NK-92 treated with Interleukin-12 subunit alpha and Interleukin-12 subunit beta, amount 100 ng/mL, for 24 hours (cell line): ENCODE results near the gene WWTR1.

Source experiments
- DNase-seq: peaks from one replicate; lab custom pipeline; 2025; lab: John Stamatoyannopoulos, UW

WWTR1 gene

DNA sequence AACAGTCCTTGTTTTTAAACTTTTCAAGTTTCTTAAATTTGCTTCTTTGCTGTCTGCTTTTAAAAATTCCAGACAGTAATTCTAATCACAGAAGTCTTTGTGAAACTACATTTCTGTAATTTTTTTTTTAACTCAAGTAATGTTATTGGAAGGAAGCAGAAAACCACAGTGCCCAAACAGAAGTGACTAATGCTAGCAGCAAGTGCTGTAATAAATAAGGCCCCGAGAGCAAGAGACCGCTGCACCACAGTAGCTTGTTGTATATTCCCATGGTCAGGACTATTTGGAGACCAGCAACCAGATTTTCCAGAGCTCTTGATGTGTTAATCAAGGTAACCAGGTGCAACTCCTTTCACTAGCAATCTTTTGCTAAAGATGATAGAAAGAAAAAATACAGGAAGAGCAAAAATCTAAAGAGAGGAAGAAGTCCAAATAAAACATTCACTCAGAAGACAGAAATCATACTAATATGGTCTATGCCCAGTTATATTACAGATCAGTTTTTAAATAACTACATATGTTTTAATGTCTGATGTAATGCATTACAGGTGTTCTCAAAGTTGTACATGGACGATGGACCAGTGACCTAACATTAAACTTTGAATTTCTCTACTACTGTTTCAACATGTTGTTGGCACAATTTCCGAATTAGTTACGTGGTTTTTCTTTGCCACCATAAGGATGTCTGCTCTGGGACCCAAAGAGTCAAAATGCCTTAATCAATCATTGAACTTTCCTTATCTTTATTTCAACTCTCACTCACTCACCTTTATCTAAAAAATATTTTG lies 36.4 kb downstream of the WWTR1 start:
- DNase-seq = peak; percentile 33

DNA sequence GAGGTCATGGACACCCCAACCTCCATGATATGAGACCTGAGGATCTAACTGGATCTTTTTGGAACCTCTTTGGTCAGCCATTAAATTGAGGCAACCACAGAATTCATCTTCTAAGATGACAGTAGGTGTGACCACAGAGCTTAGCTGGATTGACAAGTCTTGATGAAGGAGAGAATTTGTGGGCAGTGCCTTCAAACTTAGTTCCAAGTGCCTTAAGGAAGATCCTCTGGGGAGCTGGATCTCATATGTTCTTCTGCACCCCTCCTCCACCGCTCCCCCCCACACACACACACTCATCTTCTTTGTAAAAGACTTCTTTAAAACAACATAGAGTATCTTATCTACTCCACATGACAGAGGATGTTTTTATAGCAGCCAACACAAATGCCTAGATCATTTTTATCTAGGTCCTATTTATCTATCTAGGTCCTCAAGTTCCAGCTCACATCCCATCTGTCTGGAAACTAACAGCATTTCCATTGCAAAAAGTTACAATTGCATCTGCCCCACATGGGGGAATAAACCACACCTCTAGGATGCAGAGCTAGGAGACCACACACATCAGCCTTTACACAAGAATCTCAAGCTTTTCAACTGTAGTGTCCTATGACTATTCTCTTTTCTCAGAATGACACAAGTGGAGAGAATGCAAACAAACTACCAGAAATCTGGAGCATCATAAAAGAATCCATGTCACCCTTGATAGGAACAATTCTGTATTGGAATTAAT lies 37.4 kb downstream of the WWTR1 start:
- DNase-seq = no peak

DNA sequence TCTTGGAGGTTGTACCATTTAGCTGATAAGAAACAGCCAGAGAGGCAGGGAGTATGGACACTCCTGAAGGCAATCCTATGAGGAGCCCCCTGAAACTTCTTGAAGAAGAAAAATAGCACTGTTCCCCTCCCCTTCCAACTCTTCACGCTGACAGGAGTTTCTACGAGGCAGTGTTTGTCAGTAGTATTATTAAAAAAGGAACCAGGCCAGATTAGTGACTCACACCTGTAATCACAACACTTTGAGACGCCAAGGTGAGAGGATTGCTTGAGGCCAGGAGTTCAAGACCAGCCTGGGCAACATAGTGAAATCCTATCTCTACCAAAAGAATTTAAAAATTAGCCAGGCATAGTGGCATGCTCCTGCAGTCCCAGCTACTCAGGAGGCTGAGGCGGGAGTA lies 38.7 kb downstream of the WWTR1 start:
- no peak for DNase-seq

DNA sequence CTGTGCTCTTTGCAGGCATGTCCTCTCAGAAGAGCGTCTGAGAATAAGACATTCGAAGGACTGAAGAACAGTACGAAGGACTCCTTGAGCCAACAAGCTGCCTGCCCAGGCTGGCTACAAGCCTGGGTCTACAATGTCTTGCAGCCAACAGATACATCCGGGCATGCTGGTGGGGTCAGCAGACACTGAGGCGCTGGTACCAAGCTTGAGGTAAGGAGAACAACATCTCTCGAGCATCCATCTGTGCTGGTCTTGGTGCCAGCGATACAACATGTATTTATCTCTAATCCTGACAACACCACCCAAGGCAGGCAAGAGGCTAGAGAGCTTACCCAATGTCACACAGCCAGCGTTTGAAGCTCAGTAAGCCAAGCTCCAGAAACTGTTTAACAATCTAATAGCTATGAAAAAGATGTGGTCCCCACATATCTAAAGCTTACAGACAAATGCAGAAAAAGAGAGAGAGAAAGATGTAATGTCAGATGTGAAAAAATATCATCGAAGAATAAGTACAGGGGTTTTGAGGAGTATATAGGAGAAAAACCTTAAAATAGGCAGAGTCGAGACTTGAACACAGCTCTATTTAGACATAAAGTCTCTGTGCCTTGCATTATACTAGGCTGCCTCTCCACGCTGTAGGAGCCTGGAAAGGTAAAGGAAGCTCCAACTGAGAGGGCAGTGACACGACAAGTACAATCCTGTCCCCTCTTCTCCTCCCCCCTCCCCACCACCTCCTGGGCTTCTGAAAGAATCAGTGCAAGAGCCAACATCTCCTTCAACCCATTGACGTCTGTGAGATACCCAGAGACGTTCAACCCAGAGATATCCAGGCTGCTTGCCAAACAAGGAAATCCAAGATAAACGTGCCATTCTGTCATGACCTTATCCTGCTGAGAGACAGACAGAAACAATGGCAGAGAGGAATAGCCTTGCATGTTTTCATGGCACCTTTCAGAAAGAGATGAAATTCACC lies 39.4 kb downstream of the WWTR1 start:
- DNase-seq = no peak

DNA sequence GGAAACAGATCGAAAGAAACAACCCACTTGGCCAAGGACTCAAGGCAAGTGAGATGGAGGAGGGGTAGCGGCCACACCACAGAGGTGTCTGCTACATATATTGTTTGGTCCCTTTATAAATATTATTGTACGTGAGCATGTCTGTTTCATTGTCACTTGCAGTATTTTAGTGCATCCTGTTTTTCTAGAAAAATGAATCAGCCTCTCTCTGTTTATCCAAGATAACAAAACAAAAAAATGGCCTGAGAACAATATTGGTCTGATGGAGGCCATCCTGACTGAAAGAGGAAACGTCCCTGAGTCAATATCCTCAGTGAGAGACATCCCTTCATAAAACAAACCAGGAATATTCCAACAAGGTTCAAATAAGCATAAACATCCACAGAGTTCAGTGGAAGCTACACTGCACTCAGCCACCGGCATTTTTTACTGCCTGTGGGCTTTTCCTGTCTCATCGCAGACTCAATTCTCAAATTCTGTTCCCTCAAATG lies 42.0 kb downstream of the WWTR1 start:
- no peak for DNase-seq

- no peak for DNase-seq
These were observed 43.8 kb downstream of the WWTR1 start for GRCh38 chr3:149613988-149614387.

GRCh38 chr3:149612456-149612855 lies 45.4 kb downstream of the WWTR1 start:
- no peak for DNase-seq

GRCh38 chr3:149611149-149611548 lies 46.7 kb downstream of the WWTR1 start:
- no peak for DNase-seq

DNA sequence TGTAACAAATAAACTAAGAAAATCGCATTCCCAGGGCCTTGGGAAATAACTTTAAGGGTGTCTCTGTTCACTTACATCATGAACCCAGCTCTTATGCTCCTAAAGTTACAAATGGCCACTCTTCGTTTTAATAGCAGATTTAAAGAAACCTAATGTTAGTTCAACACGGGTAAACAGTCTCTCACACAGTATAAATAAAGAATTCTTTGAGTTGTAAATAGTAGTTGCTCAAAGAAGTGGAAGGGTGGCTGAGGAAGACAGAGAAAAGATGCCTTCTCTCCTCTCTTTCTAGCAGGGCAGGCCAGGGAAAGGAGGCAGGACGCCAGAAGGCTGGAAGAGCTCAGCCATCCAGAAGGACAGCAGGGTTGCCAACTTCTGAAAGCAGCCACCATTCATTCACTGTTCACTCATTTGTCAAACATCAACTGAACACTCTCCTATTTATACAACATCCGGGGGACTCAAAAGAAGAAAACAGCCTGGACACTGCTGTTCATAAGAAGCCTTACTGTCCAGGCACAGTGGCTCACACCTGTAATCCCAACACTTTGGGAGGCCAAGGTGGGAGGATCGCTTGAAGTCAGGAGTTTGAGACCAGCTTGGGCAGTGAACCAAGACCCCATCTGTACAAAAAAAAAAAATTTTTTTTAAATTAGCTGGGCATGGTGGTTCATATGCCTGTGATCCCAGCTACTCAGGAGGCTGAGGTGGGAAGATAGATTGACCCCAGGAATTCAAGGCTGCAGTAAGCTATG lies 47.3 kb downstream of the WWTR1 start:
- DNase-seq = no peak

GRCh38 chr3:149609595-149609994 lies 48.2 kb downstream of the WWTR1 start:
- no peak for DNase-seq

DNA sequence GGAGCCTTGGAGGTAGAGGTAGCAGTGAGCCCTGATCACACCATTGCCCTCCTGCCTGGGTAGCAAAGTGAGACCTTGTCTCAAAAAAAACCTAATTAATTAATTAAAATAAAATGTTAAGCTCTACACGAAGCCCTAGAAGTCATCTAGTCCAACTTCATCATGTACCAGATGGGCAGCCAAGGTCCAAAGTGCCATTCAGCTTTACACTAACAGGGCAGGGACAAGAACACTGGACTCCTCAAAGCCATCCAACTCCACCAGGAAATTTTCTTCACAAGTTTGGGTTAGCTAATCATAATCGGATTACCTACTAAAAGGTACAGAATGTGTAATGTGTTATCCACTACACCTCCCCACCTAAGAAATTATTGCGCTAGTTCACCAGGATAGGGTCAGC lies 48.8 kb downstream of the WWTR1 start:
- no peak for DNase-seq

DNA sequence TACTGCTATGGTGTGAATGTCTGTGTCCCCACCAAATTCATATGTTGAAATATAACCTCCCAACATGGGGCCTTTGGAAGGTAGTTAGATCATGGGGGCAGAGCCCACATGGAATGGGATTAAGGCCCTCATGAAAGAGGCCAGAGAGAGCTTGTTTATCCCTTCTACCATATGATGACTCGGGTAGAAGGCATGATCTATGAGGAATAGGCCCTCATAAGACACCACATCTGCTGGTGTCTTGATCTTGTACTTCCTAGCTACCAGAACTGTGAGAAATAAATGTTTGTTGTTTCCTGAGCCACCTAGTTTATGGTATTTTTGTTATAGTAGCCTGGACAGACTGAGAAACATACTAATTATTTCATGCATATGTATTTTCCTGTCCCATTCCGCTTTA lies 51.9 kb downstream of the WWTR1 start:
- no peak for DNase-seq

- no peak for DNase-seq
These were observed 53.5 kb downstream of the WWTR1 start for GRCh38 chr3:149604125-149604875.

- no peak for DNase-seq
These were observed 54.4 kb downstream of the WWTR1 start for GRCh38 chr3:149603126-149604074.

DNA sequence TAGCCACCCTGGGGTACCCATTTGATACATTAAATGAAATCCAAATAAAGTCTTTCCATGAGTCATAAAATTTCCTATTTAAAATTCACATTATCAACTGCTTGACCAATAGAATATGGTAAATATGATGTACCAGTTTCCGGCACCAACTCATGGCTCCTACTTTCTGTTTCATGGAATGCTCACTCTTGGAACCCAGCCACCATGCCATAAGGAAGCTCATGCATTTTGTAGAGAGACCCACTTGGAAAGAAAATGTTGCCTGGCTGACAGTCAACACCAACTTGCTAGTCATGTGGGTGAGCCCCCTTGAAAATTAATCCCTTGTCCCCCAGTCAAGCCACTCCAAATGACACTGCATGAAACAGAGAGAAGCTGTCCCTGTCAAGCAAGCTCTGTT lies 57.2 kb downstream of the WWTR1 start:
- no peak for DNase-seq

DNA sequence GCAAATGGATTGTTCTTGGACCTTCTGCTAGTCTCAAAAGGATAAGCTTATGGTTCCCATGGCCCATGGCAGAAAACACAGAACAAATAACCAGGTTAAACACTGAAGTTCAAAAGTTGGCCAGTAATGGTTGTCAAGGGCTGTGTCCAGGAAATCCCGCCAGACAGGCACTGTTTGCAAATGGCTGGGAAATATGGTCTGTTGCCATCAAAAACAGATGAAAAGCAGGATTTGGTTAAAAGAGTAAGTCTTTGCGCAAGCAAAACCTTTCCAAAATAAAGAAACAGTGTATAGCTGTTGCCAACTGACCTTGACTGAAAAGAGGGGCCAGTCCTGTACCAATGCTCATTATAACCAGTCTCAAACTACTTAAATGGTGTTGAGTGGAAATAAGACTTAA lies 58.6 kb downstream of the WWTR1 start:
- DNase-seq = no peak

- DNase-seq = no peak
These were observed 61.6 kb downstream of the WWTR1 start for GRCh38 chr3:149596134-149596770.

GRCh38 chr3:149593418-149594160 lies 64.2 kb downstream of the WWTR1 start:
- no peak for DNase-seq
